DOHH2 (cell line): Measurements from ENCODE around the gene EFCAB9.

Source experiments
- H3F3A ChIP-seq: fragments of 200-600 bp; sonication (generic), shearing (Covaris generic); 2 replicates; pipeline ENCODE4 v1.6.0; 2016; ENCODE audit warnings: antibody characterized with exemption, mild to moderate bottlenecking; ENCODE audit not compliant: control insufficient read depth, insufficient read depth
- H3K27ac ChIP-seq: fragments of 200-600 bp; sonication (generic); 2 replicates; pipeline ENCODE4 v1.5.1; 2014; ENCODE audit warnings: low read depth, mild to moderate bottlenecking, low read length, moderate library complexity
- H3K27me3 ChIP-seq: fragments of 200-600 bp; sonication (generic); 2 replicates; pipeline ENCODE4 v1.6.1; 2014; ENCODE audit warnings: mild to moderate bottlenecking, low read length, mixed read lengths; ENCODE audit not compliant: control insufficient read depth
- H3K36me3 ChIP-seq: fragments of 200-600 bp; sonication (generic); 2 replicates; pipeline ENCODE4 v1.6.1; 2014; ENCODE audit warnings: mild to moderate bottlenecking, low read length, moderate library complexity, mixed read lengths; ENCODE audit not compliant: control insufficient read depth
- H3K4me1 ChIP-seq: fragments of 200-600 bp; sonication (generic); 2 replicates; pipeline ENCODE4 v1.6.1; 2014; ENCODE audit warnings: mild to moderate bottlenecking, low read length, mixed read lengths; ENCODE audit not compliant: control insufficient read depth
- H3K4me2 ChIP-seq: fragments of 200-600 bp; sonication (generic); 2 replicates; pipeline ENCODE4 v1.6.0; 2014; ENCODE audit warnings: mild to moderate bottlenecking, low read length, moderate library complexity
- H3K4me3 ChIP-seq: fragments of 200-600 bp; sonication (generic); 2 replicates; pipeline ENCODE4 v1.5.1; 2014; ENCODE audit warnings: mild to moderate bottlenecking, low read length, mixed read lengths
- H3K79me2 ChIP-seq: fragments of 200-600 bp; sonication (generic); 2 replicates; pipeline ENCODE4 v1.6.1; 2014; ENCODE audit warnings: mild to moderate bottlenecking, low read length, mixed read lengths; ENCODE audit not compliant: control insufficient read depth
- H3K9me2 ChIP-seq: fragments of 200-600 bp; sonication (generic); replicated peaks from 2 replicates; pipeline ENCODE4 v1.6.1; 2014; ENCODE audit warnings: mild to moderate bottlenecking, low read length, mixed read lengths; ENCODE audit not compliant: control insufficient read depth
- H3K9me3 ChIP-seq: fragments of 200-600 bp; sonication (generic); 2 replicates; pipeline ENCODE4 v1.6.1; 2014; ENCODE audit warnings: antibody characterized with exemption, low read length, mixed read lengths; ENCODE audit not compliant: control insufficient read depth, insufficient read depth
- H4K20me1 ChIP-seq: fragments of 200-600 bp; sonication (generic); 2 replicates; pipeline ENCODE4 v1.6.0; 2014; ENCODE audit warnings: low read depth, mild to moderate bottlenecking, antibody characterized with exemption, low read length, moderate library complexity; ENCODE audit not compliant: control insufficient read depth, insufficient read depth
- EZH2phosphoT487 ChIP-seq: fragments of 200-600 bp; sonication (generic); IDR thresholded peaks from 2 replicates; pipeline ENCODE4 v1.6.1; 2017; ENCODE audit warnings: borderline replicate concordance, mild to moderate bottlenecking, antibody characterized with exemption, low read length, moderate library complexity, mixed read lengths
- TF ChIP-seq, protein P1 (sequence below): fragments of 200-600 bp; sonication (generic); IDR thresholded peaks from one replicate; pipeline ENCODE4 v1.5.1; 2014; ENCODE audit warnings: antibody characterized with exemption, mild to moderate bottlenecking, low read depth, low read length; ENCODE audit not compliant: poor library complexity, severe bottlenecking

EFCAB9 gene

DNA sequence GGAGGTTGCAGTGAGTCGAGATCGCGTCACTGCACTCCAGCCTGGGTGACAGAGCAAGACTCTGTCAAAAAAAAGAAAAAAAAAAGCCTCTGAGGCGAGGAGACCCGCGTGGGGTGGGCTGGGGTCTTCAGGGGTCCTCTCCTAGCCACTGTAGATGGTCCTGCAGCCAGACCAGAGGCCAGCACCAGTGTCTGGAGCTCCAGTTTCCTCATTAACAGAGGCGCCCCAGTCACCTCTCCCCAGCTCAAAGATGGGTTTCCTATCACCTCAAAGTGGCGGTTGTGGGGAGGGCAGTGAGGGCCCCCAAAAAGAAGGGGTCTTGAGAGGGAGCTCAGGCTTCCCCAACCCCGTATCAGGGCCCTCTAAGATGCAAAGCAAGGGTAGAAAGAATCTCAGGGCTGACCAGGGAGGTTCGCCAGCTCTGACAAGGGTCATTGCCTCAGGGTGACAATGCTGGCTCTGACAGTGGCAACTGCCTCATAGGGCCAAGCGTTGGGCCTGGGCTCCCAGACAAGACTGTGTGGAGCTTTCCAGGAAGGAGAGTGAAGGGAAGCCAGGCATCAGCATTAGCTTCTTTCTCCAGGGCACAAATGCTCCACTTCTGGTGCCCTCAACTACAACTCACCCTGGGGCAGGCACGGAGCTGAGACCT lies 20.9 kb upstream of the EFCAB9 start:
- TF ChIP-seq, protein P1, sequence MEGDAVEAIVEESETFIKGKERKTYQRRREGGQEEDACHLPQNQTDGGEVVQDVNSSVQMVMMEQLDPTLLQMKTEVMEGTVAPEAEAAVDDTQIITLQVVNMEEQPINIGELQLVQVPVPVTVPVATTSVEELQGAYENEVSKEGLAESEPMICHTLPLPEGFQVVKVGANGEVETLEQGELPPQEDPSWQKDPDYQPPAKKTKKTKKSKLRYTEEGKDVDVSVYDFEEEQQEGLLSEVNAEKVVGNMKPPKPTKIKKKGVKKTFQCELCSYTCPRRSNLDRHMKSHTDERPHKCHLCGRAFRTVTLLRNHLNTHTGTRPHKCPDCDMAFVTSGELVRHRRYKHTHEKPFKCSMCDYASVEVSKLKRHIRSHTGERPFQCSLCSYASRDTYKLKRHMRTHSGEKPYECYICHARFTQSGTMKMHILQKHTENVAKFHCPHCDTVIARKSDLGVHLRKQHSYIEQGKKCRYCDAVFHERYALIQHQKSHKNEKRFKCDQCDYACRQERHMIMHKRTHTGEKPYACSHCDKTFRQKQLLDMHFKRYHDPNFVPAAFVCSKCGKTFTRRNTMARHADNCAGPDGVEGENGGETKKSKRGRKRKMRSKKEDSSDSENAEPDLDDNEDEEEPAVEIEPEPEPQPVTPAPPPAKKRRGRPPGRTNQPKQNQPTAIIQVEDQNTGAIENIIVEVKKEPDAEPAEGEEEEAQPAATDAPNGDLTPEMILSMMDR = no peak
- no peak for TF ChIP-seq EZH2phosphoT487
- Histone ChIP-seq H3K27me3 (no peaks in the 10 kb centered on the region), H3K9me2 (no peaks in the 10 kb centered on the region), H3K4me1 (peaks cover 41% of the 10 kb centered on the region), H3K9me3 (no peaks in the 10 kb centered on the region), H3F3A (peaks cover 10% of the 10 kb centered on the region), H3K79me2 (peaks cover 65% of the 10 kb centered on the region), H3K4me3 (no peak overlapping the region), H4K20me1 (no peaks in the 10 kb centered on the region), H3K36me3 (peaks cover 9% of the 10 kb centered on the region), H3K4me2 (no peak overlapping the region), H3K27ac (no peak overlapping the region)

DNA sequence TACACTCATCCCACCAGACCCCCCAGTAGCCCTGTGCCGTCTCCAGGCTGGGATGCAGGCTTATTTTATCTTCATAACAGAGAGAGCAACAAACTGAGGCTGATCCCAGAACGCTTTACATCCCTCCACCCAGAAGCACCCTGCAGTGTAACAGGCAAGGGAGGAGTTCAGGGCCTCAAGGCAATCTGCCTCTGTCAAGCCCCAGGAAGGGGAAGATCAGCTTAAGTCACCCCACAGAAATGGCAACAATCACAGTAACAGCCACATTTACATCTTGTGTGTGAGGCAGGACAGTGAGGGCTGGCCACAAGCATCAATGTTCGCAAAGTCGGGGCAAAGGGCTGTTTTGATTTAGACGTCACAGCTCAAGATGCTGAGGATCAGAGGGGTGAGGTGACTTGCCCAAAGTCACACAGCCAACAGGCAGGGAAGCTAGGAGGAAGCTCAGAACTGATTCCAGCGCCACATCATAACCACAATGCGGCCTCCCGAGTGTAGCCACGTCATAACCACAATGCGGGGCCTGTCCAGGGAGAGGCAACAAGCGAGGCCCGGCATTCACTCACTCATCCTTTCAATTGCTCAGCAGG lies 20.3 kb upstream of the EFCAB9 start:
- Histone ChIP-seq H3K79me2 (peaks cover 71% of the 10 kb centered on the region), H3K27me3 (no peaks in the 10 kb centered on the region), H3K9me2 (no peaks in the 10 kb centered on the region), H3K4me3 (no peak overlapping the region), H3K4me1 (peaks cover 47% of the 10 kb centered on the region), H3F3A (peaks cover 10% of the 10 kb centered on the region), H4K20me1 (no peaks in the 10 kb centered on the region), H3K9me3 (no peaks in the 10 kb centered on the region), H3K27ac (no peak overlapping the region), H3K36me3 (peaks cover 9% of the 10 kb centered on the region), H3K4me2 (no peak overlapping the region)
- TF ChIP-seq, protein P1 = no peak
- no peak for TF ChIP-seq EZH2phosphoT487

- H3K4me3 ChIP-seq = peak overlapping the region; percentile 72
- peaks cover 9% of the 10 kb centered on the region for H3K36me3 ChIP-seq
- peaks cover 63% of the 10 kb centered on the region for H3K4me1 ChIP-seq
- H3K9me2 ChIP-seq = no peaks in the 10 kb centered on the region
- H3K9me3 ChIP-seq = no peaks in the 10 kb centered on the region
- H3K27me3 ChIP-seq = no peaks in the 10 kb centered on the region
- peaks cover 10% of the 10 kb centered on the region for H3F3A ChIP-seq
- peaks cover 80% of the 10 kb centered on the region for H3K79me2 ChIP-seq
- H3K27ac ChIP-seq = peak overlapping the region; percentile 81
- no peaks in the 10 kb centered on the region for H4K20me1 ChIP-seq
- TF ChIP-seq, protein P1 = no peak
- no peak for TF ChIP-seq EZH2phosphoT487
- H3K4me2 ChIP-seq = peak overlapping the region; percentile 96
These were observed 18.7 kb upstream of the EFCAB9 start for GRCh38 chr5:172175263-172175719.
